HepG2 (cell line): ENCODE data around the gene SECTM1. TPM values are rescaled to one million over a fixed set of nuclear protein-coding genes. Genes with fewer than 3 reads are reported as not detected.

Source experiments
- BCL6 ChIP-seq: IDR thresholded peaks from 2 replicates; pipeline ENCODE4 v1.6.1; 2016; ENCODE audit warnings: missing genetic modification reagents, missing compliant biosample characterization
- FOSL2 ChIP-seq: sonication (generic); formaldehyde crosslinking; IDR thresholded peaks from 2 replicates; pipeline ENCODE4 v1.4.0; 2020; ENCODE audit warnings: missing genetic modification reagents
- FOXC1 ChIP-seq: sonication (generic); formaldehyde crosslinking; IDR thresholded peaks from 2 replicates; pipeline ENCODE4 v1.8.0; 2022; ENCODE audit warnings: mild to moderate bottlenecking, missing genetic modification reagents, borderline replicate concordance
- NR2F1 ChIP-seq, 2 experiments: fragments of 450-650 bp in 1 of 2; formaldehyde crosslinking in 1 of 2; IDR thresholded peaks; 2 replicates each; pipeline versions ENCODE4 v1.5.0 to v1.6.1; 2016 to 2020; ENCODE audit warnings: mild to moderate bottlenecking in 1 of 2, missing compliant biosample characterization in 1 of 2, missing genetic modification reagents in 1 of 2, moderate library complexity in 1 of 2
- POLR2AphosphoS5 ChIP-seq: IDR thresholded peaks from 2 replicates; pipeline ENCODE4 v1.6.1; 2012; ENCODE audit warnings: low read depth, low read length
- SIN3B ChIP-seq: fragments of 150-350 bp; IDR thresholded peaks from 2 replicates; pipeline ENCODE4 v1.6.1; 2014; ENCODE audit warnings: low read length
- SP2 ChIP-seq: sonication (generic); formaldehyde crosslinking; IDR thresholded peaks from 2 replicates; pipeline ENCODE4 v1.5.1; 2020; ENCODE audit warnings: mild to moderate bottlenecking, missing genetic modification reagents
- ZFP1 ChIP-seq: IDR thresholded peaks from 2 replicates; pipeline ENCODE4 v1.6.1; 2016
- ZFX ChIP-seq: sonication (generic); formaldehyde crosslinking; IDR thresholded peaks from 2 replicates; pipeline ENCODE4 v1.4.0; 2020; ENCODE audit warnings: mild to moderate bottlenecking, low read depth, missing genetic modification reagents, moderate library complexity
- ZNF143 ChIP-seq: sonication (generic); formaldehyde crosslinking; IDR thresholded peaks from 2 replicates; pipeline ENCODE4 v1.4.0; 2020; ENCODE audit warnings: missing genetic modification reagents
- ZNF552 ChIP-seq: sonication (generic); formaldehyde crosslinking; IDR thresholded peaks from 2 replicates; pipeline ENCODE4 v1.9.0; 2022; ENCODE audit warnings: missing genetic modification reagents, mild to moderate bottlenecking, borderline replicate concordance
- ZNF766 ChIP-seq: sonication (generic); formaldehyde crosslinking; IDR thresholded peaks from 2 replicates; pipeline ENCODE4 v1.5.0; 2020; ENCODE audit warnings: missing genetic modification reagents, borderline replicate concordance
- polyA plus RNA-seq, 8 experiments: library from polyadenylated mRNA; depleted of rRNA in 3 of 8; stranded (reverse) in 7 of 8; unstranded in 1 of 8; fragments of >200 nt; fragmentation: Illumina TruSeq in 4 of 8; extraction: Trizol in 4 of 8; gene quantifications; 2 replicates each; pipeline versions ENCODE4 v1.2.1 to v1.2.3, GENCODE V29; 2011 to 2016; ENCODE audit warnings: low read depth in 4 of 8, missing spikeins in 1 of 8, mixed read lengths in 1 of 8; ENCODE audit not compliant: insufficient read depth in 1 of 8
- total RNA-seq, 5 experiments: library from RNA; depleted of rRNA; stranded (reverse); fragments of >200 nt; fragmentation: Illumina TruSeq; extraction: Trizol; gene quantifications; 2 replicates each; pipeline ENCODE4 v1.2.3, GENCODE V29; 2016; ENCODE audit warnings: low read depth in 1 of 5
- TF ChIP-seq, protein P1 (sequence below): sonication (generic); formaldehyde crosslinking; IDR thresholded peaks from 2 replicates; pipeline ENCODE4 v1.5.0; 2020; ENCODE audit warnings: mild to moderate bottlenecking, missing genetic modification reagents
- TF ChIP-seq, protein P2 (sequence below): sonication (generic); formaldehyde crosslinking; IDR thresholded peaks from 2 replicates; pipeline ENCODE4 v1.9.0; 2021; ENCODE audit warnings: missing genetic modification reagents, mild to moderate bottlenecking, borderline replicate concordance
- TF ChIP-seq, protein P3 (sequence below): sonication (generic); formaldehyde crosslinking; IDR thresholded peaks from 2 replicates; pipeline ENCODE4 v1.4.0; 2020; ENCODE audit warnings: missing genetic modification reagents, borderline replicate concordance
- TF ChIP-seq, protein P4 (sequence below): sonication (generic); formaldehyde crosslinking; IDR thresholded peaks from 2 replicates; pipeline ENCODE4 v1.4.0; 2020; ENCODE audit warnings: mild to moderate bottlenecking, missing genetic modification reagents
- TF ChIP-seq, protein P5 (sequence below): sonication (generic); formaldehyde crosslinking; IDR thresholded peaks from 2 replicates; pipeline ENCODE4 v1.4.0; 2020; ENCODE audit warnings: missing genetic modification reagents

Gene SECTM1
- total and polyA plus RNA-seq, 2 of the 13 experiments (the other 11 are each of a cell fraction or from before 2014, with no cell fraction given) = 3.5 to 5.3 TPM

DNA sequence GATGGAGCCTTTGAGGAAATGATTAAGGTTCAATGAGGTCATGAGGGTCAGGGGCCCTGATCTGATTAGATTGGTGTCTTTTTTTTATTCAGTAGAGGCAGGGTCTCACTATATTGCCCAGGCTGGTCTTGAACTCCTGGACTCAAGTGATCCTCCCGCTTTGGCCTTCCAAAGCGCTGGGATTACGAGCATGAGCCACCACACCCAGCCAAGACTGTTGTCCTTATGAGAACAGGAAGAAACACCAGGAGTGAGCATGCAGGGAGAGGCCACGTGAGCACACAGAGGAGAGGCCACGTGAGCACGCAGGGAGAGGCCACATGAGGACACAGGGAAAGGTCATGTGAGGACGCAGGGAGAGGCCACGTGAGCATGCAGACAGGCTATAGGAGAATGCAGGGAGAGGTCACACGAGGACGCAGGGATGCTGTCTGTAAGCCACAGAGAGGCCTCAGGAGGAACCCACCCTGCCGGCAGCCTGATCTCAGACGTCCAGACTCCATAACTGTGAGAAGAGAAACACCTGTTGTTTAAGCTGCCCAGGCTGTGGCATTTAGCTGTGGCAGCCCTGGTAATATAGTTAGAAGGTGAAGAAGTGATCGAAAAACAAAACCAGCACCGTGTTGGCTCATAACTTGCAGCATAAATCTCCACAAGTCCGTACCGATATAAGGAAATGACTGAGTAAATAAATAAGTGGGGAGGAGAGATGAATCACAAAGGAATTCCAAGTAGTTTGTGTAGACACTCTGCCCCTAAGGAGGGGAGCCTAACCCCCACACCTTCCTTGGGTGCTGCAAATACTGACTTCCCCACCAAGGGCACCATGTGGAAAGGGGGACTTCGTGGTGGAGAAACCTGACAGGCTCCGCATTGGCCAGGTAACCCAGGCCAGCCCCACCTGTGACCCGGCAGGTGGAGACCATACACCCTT is 45.4 kb downstream of the SECTM1 start (continued):
- peak; percentile 79; the same call in 1 of the 2 replicates for TF ChIP-seq ZNF766 (CRISPR knock-in tag)
- TF ChIP-seq SIN3B = no peak
- peak; percentile 90 for TF ChIP-seq ZFX (CRISPR knock-in tag)
- TF ChIP-seq, protein P1, sequence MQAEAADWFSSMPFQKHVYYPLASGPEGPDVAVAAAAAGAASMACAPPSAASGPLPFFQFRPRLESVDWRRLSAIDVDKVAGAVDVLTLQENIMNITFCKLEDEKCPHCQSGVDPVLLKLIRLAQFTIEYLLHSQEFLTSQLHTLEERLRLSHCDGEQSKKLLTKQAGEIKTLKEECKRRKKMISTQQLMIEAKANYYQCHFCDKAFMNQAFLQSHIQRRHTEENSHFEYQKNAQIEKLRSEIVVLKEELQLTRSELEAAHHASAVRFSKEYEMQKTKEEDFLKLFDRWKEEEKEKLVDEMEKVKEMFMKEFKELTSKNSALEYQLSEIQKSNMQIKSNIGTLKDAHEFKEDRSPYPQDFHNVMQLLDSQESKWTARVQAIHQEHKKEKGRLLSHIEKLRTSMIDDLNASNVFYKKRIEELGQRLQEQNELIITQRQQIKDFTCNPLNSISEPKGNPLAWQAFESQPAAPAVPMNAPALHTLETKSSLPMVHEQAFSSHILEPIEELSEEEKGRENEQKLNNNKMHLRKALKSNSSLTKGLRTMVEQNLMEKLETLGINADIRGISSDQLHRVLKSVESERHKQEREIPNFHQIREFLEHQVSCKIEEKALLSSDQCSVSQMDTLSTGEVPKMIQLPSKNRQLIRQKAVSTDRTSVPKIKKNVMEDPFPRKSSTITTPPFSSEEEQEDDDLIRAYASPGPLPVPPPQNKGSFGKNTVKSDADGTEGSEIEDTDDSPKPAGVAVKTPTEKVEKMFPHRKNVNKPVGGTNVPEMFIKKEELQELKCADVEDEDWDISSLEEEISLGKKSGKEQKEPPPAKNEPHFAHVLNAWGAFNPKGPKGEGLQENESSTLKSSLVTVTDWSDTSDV (CRISPR knock-in tag) = no peak
- TF ChIP-seq POLR2AphosphoS5 = 0 out of 2 replicates have a peak, but pooled peaks have one; percentile 42
- peak; percentile 92; the same call in 1 of the 2 replicates for TF ChIP-seq ZNF552 (CRISPR knock-in tag)
- TF ChIP-seq BCL6 = peak; percentile 95
- TF ChIP-seq, protein P2, sequence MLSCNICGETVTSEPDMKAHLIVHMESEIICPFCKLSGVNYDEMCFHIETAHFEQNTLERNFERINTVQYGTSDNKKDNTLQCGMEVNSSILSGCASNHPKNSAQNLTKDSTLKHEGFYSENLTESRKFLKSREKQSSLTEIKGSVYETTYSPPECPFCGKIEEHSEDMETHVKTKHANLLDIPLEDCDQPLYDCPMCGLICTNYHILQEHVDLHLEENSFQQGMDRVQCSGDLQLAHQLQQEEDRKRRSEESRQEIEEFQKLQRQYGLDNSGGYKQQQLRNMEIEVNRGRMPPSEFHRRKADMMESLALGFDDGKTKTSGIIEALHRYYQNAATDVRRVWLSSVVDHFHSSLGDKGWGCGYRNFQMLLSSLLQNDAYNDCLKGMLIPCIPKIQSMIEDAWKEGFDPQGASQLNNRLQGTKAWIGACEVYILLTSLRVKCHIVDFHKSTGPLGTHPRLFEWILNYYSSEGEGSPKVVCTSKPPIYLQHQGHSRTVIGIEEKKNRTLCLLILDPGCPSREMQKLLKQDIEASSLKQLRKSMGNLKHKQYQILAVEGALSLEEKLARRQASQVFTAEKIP (CRISPR knock-in tag) = no peak
- TF ChIP-seq NR2F1 (CRISPR knock-in tag; IDR thresholded peaks at IDR 0.05) = peak; percentile 67 to 75; a peak in 3 of 4 replicates
- TF ChIP-seq FOXC1 (CRISPR knock-in tag) = peak; percentile 98
- peak; percentile 89 for TF ChIP-seq ZFP1 (CRISPR knock-in tag)
- TF ChIP-seq, protein P3, sequence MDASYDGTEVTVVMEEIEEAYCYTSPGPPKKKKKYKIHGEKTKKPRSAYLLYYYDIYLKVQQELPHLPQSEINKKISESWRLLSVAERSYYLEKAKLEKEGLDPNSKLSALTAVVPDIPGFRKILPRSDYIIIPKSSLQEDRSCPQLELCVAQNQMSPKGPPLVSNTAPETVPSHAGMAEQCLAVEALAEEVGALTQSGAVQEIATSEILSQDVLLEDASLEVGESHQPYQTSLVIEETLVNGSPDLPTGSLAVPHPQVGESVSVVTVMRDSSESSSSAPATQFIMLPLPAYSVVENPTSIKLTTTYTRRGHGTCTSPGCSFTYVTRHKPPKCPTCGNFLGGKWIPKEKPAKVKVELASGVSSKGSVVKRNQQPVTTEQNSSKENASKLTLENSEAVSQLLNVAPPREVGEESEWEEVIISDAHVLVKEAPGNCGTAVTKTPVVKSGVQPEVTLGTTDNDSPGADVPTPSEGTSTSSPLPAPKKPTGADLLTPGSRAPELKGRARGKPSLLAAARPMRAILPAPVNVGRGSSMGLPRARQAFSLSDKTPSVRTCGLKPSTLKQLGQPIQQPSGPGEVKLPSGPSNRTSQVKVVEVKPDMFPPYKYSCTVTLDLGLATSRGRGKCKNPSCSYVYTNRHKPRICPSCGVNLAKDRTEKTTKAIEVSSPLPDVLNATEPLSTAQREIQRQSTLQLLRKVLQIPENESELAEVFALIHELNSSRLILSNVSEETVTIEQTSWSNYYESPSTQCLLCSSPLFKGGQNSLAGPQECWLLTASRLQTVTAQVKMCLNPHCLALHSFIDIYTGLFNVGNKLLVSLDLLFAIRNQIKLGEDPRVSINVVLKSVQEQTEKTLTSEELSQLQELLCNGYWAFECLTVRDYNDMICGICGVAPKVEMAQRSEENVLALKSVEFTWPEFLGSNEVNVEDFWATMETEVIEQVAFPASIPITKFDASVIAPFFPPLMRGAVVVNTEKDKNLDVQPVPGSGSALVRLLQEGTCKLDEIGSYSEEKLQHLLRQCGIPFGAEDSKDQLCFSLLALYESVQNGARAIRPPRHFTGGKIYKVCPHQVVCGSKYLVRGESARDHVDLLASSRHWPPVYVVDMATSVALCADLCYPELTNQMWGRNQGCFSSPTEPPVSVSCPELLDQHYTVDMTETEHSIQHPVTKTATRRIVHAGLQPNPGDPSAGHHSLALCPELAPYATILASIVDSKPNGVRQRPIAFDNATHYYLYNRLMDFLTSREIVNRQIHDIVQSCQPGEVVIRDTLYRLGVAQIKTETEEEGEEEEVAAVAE = peak; percentile 68; the same call in 1 of the 2 replicates
- TF ChIP-seq FOSL2 (CRISPR knock-in tag) = peak; percentile 87
- TF ChIP-seq, protein P4, sequence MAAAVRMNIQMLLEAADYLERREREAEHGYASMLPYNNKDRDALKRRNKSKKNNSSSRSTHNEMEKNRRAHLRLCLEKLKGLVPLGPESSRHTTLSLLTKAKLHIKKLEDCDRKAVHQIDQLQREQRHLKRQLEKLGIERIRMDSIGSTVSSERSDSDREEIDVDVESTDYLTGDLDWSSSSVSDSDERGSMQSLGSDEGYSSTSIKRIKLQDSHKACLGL = peak; percentile 83
- TF ChIP-seq ZNF143 (CRISPR knock-in tag) = peak; percentile 16; the same call in 1 of the 2 replicates
- TF ChIP-seq SP2 (CRISPR knock-in tag) = no peak
- TF ChIP-seq, protein P5, sequence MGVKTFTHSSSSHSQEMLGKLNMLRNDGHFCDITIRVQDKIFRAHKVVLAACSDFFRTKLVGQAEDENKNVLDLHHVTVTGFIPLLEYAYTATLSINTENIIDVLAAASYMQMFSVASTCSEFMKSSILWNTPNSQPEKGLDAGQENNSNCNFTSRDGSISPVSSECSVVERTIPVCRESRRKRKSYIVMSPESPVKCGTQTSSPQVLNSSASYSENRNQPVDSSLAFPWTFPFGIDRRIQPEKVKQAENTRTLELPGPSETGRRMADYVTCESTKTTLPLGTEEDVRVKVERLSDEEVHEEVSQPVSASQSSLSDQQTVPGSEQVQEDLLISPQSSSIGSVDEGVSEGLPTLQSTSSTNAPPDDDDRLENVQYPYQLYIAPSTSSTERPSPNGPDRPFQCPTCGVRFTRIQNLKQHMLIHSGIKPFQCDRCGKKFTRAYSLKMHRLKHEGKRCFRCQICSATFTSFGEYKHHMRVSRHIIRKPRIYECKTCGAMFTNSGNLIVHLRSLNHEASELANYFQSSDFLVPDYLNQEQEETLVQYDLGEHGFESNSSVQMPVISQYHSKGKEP = peak; percentile 21; the same call in 1 of the 2 replicates
